H1 (cell line): ENCODE results near the gene LNX2. TPM values are rescaled to one million over a fixed set of nuclear protein-coding genes. Genes with fewer than 3 reads are reported as not detected.

Experiments
- polyA plus RNA-seq, 7 experiments: library from polyadenylated mRNA; depleted of rRNA in 3 of 7; stranded (reverse) in 5 of 7; unstranded in 2 of 7; fragments of >200 nt in 5 of 7; fragments of 200-250 nt in 2 of 7; gene quantifications; 1 replicate in 5 of 7; 2 replicates in 1 of 7; 4 replicates in 1 of 7; pipeline versions ENCODE4 v1.2.1 to v1.2.3, GENCODE V29; 2011 to 2013; ENCODE audit warnings: missing spikeins in 2 of 7, mixed read lengths in 2 of 7
- total RNA-seq: library from RNA; stranded (reverse); fragmentation: NEBNext Ultra II Directional; extraction: Animal tissue kit (Norgen Biotek cat#: 25700); gene quantifications from 2 replicates; pipeline ENCODE4 v1.2.1, GENCODE V29; 2021
- TF ChIP-seq, protein P1 (sequence below): fragments of 300-600 bp; sonication (generic); IDR thresholded peaks from 2 replicates; pipeline ENCODE4 v1.7.1; 2012; ENCODE audit warnings: low read length, moderate library complexity, mild to moderate bottlenecking, inconsistent platforms; ENCODE audit not compliant: insufficient replicate concordance

LNX2 gene
- total and polyA plus RNA-seq, 2 of the 8 experiments (the other 6 are each of a cell fraction or from before 2014, with no cell fraction given) = 6.4 to 13.9 TPM

- TF ChIP-seq, protein P1, sequence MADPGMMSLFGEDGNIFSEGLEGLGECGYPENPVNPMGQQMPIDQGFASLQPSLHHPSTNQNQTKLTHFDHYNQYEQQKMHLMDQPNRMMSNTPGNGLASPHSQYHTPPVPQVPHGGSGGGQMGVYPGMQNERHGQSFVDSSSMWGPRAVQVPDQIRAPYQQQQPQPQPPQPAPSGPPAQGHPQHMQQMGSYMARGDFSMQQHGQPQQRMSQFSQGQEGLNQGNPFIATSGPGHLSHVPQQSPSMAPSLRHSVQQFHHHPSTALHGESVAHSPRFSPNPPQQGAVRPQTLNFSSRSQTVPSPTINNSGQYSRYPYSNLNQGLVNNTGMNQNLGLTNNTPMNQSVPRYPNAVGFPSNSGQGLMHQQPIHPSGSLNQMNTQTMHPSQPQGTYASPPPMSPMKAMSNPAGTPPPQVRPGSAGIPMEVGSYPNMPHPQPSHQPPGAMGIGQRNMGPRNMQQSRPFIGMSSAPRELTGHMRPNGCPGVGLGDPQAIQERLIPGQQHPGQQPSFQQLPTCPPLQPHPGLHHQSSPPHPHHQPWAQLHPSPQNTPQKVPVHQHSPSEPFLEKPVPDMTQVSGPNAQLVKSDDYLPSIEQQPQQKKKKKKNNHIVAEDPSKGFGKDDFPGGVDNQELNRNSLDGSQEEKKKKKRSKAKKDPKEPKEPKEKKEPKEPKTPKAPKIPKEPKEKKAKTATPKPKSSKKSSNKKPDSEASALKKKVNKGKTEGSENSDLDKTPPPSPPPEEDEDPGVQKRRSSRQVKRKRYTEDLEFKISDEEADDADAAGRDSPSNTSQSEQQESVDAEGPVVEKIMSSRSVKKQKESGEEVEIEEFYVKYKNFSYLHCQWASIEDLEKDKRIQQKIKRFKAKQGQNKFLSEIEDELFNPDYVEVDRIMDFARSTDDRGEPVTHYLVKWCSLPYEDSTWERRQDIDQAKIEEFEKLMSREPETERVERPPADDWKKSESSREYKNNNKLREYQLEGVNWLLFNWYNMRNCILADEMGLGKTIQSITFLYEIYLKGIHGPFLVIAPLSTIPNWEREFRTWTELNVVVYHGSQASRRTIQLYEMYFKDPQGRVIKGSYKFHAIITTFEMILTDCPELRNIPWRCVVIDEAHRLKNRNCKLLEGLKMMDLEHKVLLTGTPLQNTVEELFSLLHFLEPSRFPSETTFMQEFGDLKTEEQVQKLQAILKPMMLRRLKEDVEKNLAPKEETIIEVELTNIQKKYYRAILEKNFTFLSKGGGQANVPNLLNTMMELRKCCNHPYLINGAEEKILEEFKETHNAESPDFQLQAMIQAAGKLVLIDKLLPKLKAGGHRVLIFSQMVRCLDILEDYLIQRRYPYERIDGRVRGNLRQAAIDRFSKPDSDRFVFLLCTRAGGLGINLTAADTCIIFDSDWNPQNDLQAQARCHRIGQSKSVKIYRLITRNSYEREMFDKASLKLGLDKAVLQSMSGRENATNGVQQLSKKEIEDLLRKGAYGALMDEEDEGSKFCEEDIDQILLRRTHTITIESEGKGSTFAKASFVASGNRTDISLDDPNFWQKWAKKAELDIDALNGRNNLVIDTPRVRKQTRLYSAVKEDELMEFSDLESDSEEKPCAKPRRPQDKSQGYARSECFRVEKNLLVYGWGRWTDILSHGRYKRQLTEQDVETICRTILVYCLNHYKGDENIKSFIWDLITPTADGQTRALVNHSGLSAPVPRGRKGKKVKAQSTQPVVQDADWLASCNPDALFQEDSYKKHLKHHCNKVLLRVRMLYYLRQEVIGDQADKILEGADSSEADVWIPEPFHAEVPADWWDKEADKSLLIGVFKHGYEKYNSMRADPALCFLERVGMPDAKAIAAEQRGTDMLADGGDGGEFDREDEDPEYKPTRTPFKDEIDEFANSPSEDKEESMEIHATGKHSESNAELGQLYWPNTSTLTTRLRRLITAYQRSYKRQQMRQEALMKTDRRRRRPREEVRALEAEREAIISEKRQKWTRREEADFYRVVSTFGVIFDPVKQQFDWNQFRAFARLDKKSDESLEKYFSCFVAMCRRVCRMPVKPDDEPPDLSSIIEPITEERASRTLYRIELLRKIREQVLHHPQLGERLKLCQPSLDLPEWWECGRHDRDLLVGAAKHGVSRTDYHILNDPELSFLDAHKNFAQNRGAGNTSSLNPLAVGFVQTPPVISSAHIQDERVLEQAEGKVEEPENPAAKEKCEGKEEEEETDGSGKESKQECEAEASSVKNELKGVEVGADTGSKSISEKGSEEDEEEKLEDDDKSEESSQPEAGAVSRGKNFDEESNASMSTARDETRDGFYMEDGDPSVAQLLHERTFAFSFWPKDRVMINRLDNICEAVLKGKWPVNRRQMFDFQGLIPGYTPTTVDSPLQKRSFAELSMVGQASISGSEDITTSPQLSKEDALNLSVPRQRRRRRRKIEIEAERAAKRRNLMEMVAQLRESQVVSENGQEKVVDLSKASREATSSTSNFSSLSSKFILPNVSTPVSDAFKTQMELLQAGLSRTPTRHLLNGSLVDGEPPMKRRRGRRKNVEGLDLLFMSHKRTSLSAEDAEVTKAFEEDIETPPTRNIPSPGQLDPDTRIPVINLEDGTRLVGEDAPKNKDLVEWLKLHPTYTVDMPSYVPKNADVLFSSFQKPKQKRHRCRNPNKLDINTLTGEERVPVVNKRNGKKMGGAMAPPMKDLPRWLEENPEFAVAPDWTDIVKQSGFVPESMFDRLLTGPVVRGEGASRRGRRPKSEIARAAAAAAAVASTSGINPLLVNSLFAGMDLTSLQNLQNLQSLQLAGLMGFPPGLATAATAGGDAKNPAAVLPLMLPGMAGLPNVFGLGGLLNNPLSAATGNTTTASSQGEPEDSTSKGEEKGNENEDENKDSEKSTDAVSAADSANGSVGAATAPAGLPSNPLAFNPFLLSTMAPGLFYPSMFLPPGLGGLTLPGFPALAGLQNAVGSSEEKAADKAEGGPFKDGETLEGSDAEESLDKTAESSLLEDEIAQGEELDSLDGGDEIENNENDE = no peak
- TF ChIP-seq, all 59 proteins: peak for 0
These were observed 42.6 kb upstream of the LNX2 start (continued) for GRCh38 chr13:27662738-27663470.
